Nephron (organoid): ENCODE measurements around the gene GUCA1A.
"Not testable (repeated sequence)": the region's sequence is repeated elsewhere in the genome, so short reads cannot be mapped to it uniquely, and the experiment has no call there.

ENCODE experiments used
- H3K27ac Mint-ChIP-seq, 3 experiments: 2 replicates each; pipeline ENCODE4 v1.8.0; 2020; ENCODE audit warnings: mixed read lengths in 3 of 3, mild to moderate bottlenecking in 2 of 3, moderate library complexity in 1 of 3
- H3K27me3 Mint-ChIP-seq: 2 replicates; pipeline ENCODE4 v1.8.0; 2021; ENCODE audit warnings: low read depth, mild to moderate bottlenecking, moderate library complexity, mixed read lengths
- H3K36me3 Mint-ChIP-seq: 2 replicates; pipeline ENCODE4 v1.8.0; 2020; ENCODE audit warnings: low read depth, mixed read lengths
- H3K4me1 Mint-ChIP-seq: 2 replicates; pipeline ENCODE4 v1.8.0; 2020; ENCODE audit warnings: mixed read lengths
- H3K4me3 Mint-ChIP-seq, 3 experiments: 2 replicates each; pipeline ENCODE4 v1.8.0; 2020; ENCODE audit warnings: mild to moderate bottlenecking in 3 of 3, mixed read lengths in 3 of 3, moderate library complexity in 2 of 3
- H3K9me3 Mint-ChIP-seq: 2 replicates; pipeline ENCODE4 v1.8.0; 2020; ENCODE audit warnings: mixed read lengths
- TF ChIP-seq, protein P1 (sequence below), 3 experiments: fragments of 200-600 bp; sonication (generic); IDR thresholded peaks; one replicate each; pipeline ENCODE4 v1.5.0; 2021; ENCODE audit warnings: antibody characterized with exemption in 3 of 3; ENCODE audit not compliant: unreplicated experiment in 3 of 3

The GUCA1A gene

DNA sequence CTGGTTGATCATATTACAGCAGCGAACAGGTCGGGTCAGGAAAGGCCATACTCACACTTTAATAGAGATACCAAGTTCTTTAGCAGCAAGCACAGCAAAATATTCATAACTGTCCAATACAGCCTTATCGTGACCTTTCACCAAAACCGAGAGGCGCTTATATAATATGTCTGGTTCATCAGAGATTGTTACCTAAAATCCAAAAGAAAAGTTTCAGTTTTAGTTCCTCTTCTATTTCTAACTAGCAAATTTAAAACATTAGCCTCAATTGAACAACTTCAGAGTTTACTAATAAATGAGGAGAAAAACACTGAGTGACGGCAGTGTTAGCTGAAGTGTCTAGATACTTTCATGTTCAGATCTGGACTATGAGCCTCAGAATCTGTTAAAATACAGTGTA, 38.6 kb downstream of the GUCA1A start:
- H3K4me3 Mint-ChIP-seq = no peak overlapping the region

DNA sequence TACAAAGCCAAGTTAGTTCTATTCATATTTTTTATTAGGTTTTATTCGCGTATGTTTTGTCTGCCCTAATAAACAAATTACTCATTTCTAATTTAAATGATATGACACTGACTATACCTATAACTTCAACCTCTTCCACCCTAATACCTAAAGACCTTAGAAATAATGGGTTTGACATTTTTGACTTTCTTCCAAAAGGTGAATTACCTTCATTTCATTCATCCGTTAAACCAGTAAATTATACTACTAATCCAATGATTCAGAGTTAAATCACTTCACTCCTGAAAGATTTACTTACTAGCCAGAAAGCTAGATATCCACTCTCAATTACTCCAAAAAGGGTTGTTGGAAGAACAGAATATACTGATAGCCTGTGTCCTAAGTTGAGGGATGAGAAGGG, 39.3 kb downstream of the GUCA1A start:
- Mint-ChIP-seq H3K4me1 (peaks cover 14% of the 10 kb centered on the region), H3K27me3 (no peaks in the 10 kb centered on the region), H3K9me3 (no peaks in the 10 kb centered on the region), H3K27ac (no peak overlapping the region), H3K36me3 (peaks cover 41% of the 10 kb centered on the region), H3K4me3 (no peak overlapping the region)
- TF ChIP-seq, protein P1, sequence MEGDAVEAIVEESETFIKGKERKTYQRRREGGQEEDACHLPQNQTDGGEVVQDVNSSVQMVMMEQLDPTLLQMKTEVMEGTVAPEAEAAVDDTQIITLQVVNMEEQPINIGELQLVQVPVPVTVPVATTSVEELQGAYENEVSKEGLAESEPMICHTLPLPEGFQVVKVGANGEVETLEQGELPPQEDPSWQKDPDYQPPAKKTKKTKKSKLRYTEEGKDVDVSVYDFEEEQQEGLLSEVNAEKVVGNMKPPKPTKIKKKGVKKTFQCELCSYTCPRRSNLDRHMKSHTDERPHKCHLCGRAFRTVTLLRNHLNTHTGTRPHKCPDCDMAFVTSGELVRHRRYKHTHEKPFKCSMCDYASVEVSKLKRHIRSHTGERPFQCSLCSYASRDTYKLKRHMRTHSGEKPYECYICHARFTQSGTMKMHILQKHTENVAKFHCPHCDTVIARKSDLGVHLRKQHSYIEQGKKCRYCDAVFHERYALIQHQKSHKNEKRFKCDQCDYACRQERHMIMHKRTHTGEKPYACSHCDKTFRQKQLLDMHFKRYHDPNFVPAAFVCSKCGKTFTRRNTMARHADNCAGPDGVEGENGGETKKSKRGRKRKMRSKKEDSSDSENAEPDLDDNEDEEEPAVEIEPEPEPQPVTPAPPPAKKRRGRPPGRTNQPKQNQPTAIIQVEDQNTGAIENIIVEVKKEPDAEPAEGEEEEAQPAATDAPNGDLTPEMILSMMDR (IDR thresholded peaks at IDR 0.05; ENCODE audit: unreplicated experiment in 3 of 3) = no peak

More for the DNA sequence above, 38.6 kb downstream of the GUCA1A start:
- Mint-ChIP-seq H3K36me3 (peaks cover 41% of the 10 kb centered on the region), H3K4me1 (peaks cover 13% of the 10 kb centered on the region), H3K27ac (no peak overlapping the region), H3K27me3 (no peaks in the 10 kb centered on the region), H3K9me3 (no peaks in the 10 kb centered on the region)
- TF ChIP-seq, protein P1 (IDR thresholded peaks at IDR 0.05; ENCODE audit: unreplicated experiment in 3 of 3) = no peak

DNA sequence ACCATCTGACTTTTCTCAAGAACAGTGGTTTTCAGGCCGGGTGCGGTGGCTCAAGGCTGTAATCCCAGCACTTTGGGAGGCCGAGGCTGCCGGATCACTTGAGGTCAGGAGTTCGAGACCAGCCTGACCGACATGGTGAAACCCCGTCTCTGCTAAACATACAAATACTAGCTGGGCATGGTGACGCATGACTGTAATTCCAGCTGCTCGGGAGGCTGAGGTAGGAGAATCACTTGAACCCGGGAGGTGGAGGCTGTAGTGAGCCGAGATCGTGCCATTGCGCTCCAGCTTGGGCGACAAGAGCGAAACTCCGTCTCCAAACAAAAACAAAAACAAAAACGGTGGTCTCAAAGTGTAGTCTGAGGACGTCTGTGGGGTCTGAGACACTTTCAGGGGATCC, 43.3 kb downstream of the GUCA1A start:
- H3K4me1 Mint-ChIP-seq = peaks cover 11% of the 10 kb centered on the region
- H3K27ac Mint-ChIP-seq = peak overlapping the region in 2 of 3 experiments; percentile 54 to 65
- H3K27me3 Mint-ChIP-seq, H3K9me3 Mint-ChIP-seq: not testable (repeated sequence)
- H3K4me3 Mint-ChIP-seq = peak overlapping the region; percentile 79 to 83 (median 83)
- peaks cover 16% of the 10 kb centered on the region for H3K36me3 Mint-ChIP-seq

DNA sequence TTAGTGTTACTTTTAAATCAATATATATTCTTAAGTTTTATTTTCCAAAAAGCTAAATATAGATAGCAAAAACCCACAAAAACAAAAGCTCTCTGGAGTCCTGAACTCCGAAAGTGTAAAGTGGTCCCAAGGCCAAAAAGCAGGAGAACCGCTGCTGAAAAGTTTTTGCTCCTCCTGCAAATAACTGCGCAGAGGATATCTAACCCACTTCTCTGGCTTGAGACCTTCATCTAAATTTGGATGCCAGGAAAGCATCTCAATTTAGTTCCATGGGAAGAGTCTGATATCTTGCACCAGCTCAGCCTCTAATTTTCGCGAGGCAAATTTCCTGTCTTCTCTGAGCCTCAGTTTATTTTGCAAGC, 44.0 kb downstream of the GUCA1A start:
- no peaks in the 10 kb centered on the region for H3K9me3 Mint-ChIP-seq
- peaks cover 4% of the 10 kb centered on the region for H3K27me3 Mint-ChIP-seq
- H3K27ac Mint-ChIP-seq = peak overlapping the region; percentile 97 to 99 (median 97)
- peaks cover 14% of the 10 kb centered on the region for H3K36me3 Mint-ChIP-seq
- TF ChIP-seq, protein P1 (IDR thresholded peaks at IDR 0.05; ENCODE audit: unreplicated experiment in 3 of 3) = no peak
- peaks cover 11% of the 10 kb centered on the region for H3K4me1 Mint-ChIP-seq
- peak overlapping the region; percentile 96 to 98 (median 96) for H3K4me3 Mint-ChIP-seq

DNA sequence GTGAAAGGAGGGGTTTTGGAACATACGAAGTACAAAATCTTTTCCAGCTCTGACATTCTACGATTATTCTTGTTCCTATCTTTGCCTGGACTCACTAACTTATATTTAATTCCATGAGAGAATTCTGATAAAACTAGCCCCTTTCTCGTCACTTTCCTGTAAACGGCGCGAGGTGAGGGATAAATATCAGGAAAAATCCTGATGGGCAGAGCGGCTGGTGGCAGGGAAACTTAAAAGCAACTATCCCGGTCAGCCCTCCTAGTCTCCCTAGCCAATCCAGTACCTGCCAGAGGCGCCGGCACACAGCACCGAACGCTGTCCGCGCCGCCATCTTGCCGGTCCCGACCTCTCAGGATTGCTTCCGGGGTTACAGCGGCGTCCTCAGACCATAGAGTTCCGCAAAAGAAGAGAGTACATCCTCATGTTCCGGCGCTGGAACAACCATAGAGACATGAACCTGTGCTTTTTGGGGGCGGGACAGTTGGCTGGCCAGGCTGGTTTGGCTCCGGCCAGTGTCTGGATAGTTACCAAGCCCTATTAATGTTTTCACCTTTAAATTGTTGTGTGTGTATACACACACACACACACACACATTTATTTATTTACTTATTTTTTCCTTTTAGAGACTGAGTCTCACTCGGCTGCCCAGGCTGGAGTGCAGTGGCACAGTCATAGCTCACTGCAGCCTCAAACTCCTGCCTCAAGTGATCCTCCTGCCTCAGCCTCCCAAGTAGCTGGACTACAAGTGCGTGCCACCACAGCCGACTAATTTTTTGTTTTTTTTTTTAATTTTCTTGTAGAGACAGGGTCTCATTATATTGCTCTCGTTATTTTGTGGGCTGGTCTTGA, 44.6 kb downstream of the GUCA1A start, which contains the start of gene MRPS10:
Gene MRPS10, minus strand, starts transcription at position 343 of the 849 bp plus-strand sequence. Its CDS starts 12 bp downstream, at position 331.
- H3K27ac Mint-ChIP-seq = peak within 1 kb of the TSS; percentile 97 to 99 (median 97)
- peaks cover 9% of the 10 kb centered on the region for H3K36me3 Mint-ChIP-seq
- H3K4me3 Mint-ChIP-seq = peak within 1 kb of the TSS; percentile 96 to 98 (median 96)
- TF ChIP-seq, protein P1 (IDR thresholded peaks at IDR 0.05; ENCODE audit: unreplicated experiment in 3 of 3) = no peak
- H3K9me3 Mint-ChIP-seq = no peaks in the 10 kb centered on the region
- peaks cover 4% of the 10 kb centered on the region for H3K27me3 Mint-ChIP-seq
- H3K4me1 Mint-ChIP-seq = peaks cover 11% of the 10 kb centered on the region

DNA sequence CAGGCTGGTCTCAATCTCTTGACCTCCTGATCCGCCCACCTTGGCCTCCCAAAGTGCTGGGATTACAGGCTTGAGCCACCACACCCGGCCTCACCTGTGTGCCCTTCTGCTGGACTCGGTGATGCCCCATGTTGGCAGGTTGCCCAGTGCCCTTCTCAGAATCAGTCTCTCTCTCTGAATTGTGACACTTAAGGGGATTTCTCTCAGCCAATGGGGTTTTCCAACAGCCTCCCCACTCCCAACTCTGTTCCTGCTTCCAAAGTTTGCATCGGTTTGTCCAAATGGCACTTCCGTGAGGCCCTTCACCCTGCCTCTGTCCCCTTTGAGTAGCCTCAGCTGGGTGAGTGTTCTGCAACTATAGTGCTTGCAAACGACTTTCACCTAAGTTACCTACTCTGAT, 47.6 kb downstream of the GUCA1A start:
- Mint-ChIP-seq H3K36me3 (no peaks in the 10 kb centered on the region), H3K9me3 (no peaks in the 10 kb centered on the region), H3K4me3 (no peak overlapping the region), H3K4me1 (peaks cover 6% of the 10 kb centered on the region), H3K27ac (no peak overlapping the region), H3K27me3 (peaks cover 4% of the 10 kb centered on the region)
- TF ChIP-seq, protein P1 (IDR thresholded peaks at IDR 0.05; ENCODE audit: unreplicated experiment in 3 of 3) = no peak
